HG03439 (cell line): ENCODE results near the gene ALOX15B.

Experiments used
- ATAC-seq: cut with Tn5 transposase; IDR thresholded peaks from one replicate; pipeline ENCODE4 v1.9.1; 2021; ENCODE audit warnings: mild to moderate bottlenecking, moderate library complexity; ENCODE audit not compliant: unreplicated experiment

The ALOX15B gene, protein sequence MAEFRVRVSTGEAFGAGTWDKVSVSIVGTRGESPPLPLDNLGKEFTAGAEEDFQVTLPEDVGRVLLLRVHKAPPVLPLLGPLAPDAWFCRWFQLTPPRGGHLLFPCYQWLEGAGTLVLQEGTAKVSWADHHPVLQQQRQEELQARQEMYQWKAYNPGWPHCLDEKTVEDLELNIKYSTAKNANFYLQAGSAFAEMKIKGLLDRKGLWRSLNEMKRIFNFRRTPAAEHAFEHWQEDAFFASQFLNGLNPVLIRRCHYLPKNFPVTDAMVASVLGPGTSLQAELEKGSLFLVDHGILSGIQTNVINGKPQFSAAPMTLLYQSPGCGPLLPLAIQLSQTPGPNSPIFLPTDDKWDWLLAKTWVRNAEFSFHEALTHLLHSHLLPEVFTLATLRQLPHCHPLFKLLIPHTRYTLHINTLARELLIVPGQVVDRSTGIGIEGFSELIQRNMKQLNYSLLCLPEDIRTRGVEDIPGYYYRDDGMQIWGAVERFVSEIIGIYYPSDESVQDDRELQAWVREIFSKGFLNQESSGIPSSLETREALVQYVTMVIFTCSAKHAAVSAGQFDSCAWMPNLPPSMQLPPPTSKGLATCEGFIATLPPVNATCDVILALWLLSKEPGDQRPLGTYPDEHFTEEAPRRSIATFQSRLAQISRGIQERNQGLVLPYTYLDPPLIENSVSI

DNA sequence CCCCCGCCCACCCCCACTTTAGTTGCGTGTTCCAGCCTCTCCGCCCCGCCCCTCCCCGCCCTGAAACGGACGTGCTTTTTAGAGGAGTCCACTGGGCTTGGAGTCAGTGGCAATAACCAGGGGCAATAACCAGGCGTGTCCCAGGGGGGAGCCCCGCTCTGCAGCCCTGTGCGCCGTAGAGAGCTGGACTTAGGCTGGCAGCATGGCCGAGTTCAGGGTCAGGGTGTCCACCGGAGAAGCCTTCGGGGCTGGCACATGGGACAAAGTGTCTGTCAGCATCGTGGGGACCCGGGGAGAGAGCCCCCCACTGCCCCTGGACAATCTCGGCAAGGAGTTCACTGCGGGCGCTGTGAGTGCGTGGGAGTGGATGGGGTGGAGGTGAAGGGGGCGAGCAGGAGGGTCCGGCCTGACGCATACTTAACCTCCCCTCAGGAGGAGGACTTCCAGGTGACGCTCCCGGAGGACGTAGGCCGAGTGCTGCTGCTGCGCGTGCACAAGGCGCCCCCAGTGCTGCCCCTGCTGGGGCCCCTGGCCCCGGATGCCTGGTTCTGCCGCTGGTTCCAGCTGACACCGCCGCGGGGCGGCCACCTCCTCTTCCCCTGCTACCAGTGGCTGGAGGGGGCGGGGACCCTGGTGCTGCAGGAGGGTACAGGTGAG, at the start of gene ALOX15B:
Gene ALOX15B (plus strand): TSS at position 106 of the 657 bp plus-strand sequence. CDS start 97 bp downstream, at position 203.
- no peak for ATAC-seq

DNA sequence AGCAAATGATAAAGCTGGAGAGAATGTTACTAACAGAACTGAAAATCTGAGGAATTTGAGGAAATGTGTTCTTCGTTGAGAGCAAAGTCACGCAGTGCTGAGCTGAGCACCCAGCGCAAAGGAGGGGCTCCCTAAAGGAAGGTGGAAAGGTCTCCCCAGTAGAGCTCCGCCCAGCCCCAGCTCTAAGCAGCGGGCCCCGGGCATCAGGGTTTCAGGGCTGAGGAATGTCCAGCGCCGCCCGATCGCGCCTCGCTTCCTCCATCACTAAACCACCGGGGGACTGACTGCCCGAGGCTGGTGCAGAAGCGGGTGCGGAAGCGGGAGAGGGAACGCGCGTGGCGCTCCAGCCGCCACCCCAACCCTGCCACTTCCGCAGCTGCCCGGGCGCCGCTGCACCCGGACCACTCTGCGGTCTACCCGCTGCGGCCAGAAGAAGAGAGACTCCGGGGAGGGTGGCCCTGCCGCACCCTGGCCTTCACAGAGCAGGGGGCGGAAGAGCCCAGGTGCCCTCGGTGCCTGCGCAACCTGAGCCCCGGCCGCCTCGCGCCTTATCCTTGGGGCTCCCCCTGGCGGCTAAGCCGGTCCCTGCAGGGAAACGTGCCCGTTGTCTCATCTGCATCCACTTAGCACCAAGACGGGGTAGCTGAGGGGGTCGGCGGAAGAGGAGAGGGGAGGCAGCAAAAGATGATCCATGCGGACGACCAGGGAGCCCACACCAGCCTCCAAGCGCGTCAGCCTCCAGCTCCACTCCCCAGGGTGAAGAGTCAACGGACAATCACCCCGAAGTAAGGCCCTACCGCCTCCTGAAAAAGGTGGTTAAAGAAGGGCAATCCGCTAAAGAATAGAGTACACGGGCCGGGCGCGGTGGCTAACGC, 48.8 kb upstream of the ALOX15B start:
- no peak for ATAC-seq

DNA sequence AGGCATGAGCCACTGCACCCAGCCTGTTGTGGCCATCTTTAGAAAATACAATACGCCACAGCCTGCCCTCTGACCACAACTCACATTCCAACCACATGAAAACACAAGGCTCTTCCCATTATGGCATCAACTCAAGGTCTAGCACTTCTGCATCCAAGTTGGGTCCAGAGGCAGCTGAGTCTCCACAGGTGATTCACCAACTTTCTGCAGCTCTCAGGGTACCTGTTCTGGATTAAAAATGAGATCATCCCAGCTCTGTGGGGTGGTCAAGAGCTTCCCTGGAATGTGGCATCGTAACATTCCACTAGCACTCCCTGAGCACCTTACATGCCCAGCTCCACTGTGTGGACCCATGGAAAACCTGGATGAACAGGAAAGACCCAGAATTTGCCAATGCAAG, 46.3 kb upstream of the ALOX15B start:
- no peak for ATAC-seq

DNA sequence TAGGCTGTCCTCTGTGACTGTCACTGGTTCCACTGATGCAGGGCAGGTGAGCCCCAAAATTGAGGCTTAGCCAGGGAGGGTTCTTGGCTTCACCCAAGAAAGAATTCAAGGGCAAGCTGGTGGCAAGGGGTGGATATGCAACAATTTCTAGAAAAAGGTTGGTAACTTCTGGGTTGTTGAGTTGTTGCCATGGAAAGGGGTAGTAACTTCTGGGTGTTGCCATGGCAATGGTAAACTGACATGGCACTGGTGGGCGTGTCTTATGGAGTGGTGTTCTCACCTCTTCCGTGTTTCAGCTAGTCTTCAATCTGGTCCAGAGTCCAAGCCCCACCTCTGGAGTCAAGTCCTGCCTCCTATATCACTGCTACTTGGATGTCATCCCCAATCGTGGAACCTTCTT, 45.9 kb upstream of the ALOX15B start:
- no peak for ATAC-seq

DNA sequence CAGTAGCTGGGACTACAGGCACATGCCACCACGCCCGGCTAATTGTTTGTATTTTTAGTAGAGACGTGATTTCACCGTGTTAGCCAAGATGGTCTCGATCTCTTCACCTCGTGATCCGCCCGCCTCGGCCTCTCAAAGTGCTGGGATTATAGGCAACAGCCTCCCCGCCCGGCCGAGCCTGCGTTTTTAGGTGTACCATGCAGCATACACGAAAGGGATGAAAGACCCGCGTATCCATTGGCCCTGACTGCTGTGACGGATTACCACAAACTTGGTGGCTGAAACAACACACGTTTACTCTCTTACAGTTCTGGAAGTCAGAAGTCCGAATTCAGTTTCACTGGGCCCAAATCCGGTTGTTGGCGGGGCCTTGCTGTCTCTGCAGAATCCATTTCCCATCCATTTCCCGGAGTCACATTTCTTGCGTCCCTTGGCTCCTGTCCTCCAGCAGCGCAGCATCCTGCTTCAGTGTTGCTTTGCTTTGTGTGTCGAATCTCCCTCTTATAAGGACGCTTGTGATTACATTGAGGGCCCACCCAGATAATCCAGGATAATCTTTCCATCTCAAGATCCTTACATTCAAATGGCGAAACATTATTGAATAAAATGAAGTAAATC, 44.8 kb upstream of the ALOX15B start:
- no peak for ATAC-seq

DNA sequence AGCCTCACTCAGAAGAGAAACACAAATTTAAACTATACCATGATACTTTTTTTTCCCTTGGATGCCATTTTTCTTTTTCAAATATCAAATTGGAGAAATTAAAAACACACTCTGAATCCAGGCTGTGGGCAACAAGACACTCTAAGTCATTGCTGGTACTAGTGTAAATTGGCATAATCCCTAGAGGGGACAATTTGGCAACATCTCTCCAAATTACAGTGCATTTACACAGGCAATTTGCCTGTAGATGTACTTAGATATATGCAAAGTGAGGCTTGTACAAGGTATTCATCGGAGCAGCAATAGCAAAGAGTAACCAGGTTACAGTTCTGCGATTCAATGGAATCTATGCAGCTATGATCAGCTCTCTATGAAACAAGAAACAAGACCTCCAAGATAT, 43.1 kb upstream of the ALOX15B start:
- no peak for ATAC-seq

DNA sequence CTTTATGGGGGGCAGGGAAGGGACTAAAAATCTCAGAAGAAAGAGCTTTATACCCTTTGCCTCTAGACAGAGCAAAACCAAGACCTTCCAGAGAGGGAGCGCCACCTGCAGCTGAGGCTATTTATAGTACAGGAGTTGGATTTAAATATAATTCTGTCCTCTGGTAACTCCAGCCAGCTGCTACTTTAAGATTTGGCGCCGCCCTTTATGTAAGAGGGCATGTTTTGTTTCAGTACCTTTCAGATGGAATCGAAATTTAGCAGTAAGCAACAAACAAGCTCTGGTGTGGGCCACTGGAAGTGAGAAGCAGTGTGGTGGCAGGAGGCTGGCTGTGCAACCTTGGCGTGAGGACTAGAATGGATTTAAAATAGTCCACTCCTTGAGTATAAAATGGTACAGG, 41.7 kb upstream of the ALOX15B start:
- ATAC-seq: no peak

DNA sequence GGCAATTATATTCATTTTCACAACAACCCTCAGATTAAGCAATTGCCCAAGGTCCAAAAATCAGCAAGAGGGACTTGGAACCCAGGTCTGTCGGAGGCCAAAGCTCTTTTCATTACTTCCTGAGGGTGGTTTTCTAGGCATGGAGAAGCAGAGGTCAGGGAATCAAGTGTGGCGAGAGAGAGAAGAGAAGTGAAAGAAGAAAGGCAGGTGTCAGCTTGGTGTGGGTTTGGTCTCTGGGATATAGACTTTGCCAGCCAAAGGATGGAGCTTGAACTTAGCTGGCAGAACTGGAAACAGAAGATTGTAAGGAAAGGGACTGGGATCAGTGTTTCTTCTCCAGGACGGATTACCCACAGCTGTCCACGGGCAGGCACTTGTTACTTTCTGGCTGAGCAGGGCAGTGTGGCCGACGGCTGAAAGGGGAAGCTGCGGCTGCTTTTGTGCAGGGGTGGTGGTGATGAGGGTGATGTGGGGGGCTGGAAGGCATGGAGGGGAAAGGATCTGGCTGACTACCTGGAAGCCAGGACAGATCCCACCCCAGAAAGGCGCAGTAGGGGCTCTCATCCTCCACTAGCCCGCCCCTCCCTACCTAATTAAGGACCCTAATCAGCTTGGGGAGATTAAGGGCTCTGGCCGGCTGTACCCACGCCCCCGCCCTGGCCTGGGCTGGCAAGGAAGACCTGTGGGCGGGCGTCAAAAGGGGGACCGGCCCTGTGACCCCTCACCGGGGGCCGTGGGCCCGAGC, 36.7 kb upstream of the ALOX15B start, which contains the start of gene GUCY2D:
Gene GUCY2D (plus strand): TSS at position 640 of the 745 bp plus-strand sequence. CDS start 433 bp downstream, outside the sequence.
- no peak for ATAC-seq

DNA sequence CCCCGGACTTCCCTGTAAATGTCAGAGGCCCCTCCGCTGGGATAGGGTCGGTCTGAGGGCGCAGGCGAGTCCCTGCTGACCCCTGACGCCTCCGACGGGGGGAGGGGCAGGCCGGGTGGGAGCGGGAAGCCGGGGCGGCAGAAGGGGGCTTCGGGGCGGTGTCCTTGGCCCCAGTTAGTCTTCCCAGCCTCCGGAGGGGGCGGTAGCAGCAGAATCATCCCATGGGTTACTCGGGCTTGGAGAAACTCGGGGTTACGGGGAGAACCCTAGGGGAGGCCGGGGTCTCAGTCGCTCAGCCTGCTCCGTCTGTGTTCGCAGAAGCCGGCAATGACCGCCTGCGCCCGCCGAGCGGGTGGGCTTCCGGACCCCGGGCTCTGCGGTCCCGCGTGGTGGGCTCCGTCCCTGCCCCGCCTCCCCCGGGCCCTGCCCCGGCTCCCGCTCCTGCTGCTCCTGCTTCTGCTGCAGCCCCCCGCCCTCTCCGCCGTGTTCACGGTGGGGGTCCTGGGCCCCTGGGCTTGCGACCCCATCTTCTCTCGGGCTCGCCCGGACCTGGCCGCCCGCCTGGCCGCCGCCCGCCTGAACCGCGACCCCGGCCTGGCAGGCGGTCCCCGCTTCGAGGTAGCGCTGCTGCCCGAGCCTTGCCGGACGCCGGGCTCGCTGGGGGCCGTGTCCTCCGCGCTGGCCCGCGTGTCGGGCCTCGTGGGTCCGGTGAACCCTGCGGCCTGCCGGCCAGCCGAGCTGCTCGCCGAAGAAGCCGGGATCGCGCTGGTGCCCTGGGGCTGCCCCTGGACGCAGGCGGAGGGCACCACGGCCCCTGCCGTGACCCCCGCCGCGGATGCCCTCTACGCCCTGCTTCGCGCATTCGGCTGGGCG, 35.9 kb upstream of the ALOX15B start:
- no peak for ATAC-seq

DNA sequence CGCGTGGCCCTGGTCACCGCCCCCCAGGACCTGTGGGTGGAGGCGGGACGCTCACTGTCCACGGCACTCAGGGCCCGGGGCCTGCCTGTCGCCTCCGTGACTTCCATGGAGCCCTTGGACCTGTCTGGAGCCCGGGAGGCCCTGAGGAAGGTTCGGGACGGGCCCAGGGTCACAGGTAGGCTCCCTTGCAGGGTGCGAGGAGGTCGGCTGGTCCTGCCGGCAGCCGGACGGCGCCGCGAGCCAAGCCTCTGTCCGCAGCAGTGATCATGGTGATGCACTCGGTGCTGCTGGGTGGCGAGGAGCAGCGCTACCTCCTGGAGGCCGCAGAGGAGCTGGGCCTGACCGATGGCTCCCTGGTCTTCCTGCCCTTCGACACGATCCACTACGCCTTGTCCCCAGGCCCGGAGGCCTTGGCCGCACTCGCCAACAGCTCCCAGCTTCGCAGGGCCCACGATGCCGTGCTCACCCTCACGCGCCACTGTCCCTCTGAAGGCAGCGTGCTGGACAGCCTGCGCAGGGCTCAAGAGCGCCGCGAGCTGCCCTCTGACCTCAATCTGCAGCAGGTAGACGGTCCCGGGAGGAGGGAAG, 35.2 kb upstream of the ALOX15B start:
- no peak for ATAC-seq

DNA sequence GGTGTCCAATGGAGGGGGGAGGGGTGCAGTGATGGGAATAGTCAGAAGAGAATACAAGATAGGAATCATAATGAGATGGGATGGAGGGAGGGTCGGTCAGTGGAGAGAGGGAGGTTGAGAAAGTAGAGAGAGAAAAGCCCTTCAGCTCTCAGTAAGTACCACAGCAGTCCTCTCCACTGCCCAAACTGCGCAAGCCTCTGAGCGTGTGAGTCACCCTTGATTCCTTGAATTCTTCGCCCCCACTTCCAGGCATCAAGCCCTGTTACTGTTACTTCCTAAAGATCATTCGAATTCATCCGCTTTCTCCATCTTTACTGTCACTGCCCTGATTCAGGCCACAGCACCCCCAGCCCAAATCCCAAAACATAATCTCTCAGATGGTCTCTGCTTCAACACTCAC, 34.0 kb upstream of the ALOX15B start:
- no peak for ATAC-seq

DNA sequence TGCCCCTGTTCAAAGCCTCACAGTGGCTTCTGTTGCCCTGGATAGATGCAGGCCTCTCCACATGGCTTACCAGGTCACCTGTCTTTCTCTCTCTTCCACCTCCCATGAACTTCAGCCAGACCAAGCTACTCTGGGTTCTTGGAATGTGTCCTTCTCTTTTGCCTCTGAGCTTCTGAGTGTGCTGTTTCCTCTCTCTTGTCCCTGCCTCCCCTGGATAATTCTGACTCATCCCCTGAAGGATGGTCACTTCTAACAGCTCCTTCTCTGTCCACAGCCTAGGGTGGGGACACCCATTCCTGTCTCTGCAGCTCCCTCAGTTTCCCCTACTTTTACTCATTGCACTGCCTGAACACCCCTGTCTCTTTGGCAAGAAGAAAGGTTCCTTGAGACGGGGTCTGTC, 33.5 kb upstream of the ALOX15B start:
- ATAC-seq: no peak

DNA sequence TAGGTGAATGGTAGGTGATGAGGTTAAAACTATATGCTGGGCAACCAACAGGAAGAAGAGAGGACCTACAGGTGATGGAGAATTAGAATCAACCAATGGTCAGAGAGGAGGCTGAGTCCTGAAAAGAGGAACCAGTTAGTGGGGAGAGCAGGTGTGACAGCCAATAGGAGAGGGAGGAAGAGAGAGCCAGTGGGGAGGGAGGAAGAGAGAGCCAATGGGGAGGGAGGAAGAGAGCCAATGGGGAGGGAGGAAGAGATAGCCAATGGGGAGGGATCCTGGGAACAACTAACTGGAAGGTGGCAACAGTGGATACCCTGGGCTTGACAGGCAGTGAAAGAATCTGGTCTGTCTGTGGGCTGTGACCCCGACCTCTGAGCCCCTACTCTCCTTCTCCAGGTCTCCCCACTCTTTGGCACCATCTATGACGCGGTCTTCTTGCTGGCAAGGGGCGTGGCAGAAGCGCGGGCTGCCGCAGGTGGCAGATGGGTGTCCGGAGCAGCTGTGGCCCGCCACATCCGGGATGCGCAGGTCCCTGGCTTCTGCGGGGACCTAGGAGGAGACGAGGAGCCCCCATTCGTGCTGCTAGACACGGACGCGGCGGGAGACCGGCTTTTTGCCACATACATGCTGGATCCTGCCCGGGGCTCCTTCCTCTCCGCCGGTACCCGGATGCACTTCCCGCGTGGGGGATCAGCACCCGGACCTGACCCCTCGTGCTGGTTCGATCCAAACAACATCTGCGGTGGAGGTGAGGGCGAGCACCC, 32.7 kb upstream of the ALOX15B start:
- ATAC-seq: no peak

DNA sequence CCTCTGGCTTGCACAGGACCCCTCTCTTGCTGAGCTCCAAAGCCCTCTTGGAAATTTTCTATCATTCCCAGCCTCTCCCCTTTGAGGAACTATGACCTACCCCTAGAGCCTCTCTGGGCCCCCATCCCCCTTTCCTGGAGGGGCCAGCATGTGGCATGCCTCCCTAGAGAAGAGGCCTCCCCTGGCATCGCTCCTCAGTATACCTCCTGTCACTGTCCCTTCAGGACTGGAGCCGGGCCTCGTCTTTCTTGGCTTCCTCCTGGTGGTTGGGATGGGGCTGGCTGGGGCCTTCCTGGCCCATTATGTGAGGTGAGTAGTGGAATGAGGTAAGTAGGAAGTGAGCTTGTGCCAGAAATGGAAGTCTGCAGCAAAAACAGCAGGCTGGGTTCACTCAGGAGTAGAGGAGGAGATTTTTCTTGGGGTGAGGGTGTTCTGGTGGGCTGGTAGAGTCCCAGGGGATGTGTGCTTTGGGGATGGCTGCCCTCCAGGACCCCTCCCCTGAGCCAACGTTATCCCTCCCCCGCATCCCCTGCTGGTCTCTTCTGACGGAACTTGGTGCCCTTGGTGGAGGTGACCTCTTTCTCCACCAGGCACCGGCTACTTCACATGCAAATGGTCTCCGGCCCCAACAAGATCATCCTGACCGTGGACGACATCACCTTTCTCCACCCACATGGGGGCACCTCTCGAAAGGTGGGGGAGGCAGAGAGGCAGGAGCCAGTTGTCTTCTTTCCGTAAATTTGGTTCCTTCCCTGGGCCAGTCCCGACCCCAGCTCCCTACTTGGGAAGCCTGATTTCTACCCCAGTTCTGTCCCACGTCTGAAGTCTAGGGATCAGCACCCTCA, 31.8 kb upstream of the ALOX15B start:
- ATAC-seq: no peak

DNA sequence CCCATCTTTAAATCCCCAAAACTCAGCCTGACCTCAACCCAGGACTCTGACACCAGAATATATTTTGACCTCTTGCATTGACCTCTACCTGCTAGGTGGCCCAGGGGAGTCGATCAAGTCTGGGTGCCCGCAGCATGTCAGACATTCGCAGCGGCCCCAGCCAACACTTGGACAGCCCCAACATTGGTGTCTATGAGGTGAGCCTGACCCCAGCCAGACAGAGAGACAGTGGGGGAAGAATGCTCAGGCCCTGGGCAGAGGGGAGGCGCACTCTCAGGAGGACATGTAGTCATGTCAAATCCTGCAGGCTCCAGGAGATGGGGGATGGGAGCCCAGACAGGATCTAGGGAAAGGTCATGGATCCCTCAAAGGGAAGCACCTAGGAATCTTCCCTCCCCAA, 31.0 kb upstream of the ALOX15B start:
- no peak for ATAC-seq

DNA sequence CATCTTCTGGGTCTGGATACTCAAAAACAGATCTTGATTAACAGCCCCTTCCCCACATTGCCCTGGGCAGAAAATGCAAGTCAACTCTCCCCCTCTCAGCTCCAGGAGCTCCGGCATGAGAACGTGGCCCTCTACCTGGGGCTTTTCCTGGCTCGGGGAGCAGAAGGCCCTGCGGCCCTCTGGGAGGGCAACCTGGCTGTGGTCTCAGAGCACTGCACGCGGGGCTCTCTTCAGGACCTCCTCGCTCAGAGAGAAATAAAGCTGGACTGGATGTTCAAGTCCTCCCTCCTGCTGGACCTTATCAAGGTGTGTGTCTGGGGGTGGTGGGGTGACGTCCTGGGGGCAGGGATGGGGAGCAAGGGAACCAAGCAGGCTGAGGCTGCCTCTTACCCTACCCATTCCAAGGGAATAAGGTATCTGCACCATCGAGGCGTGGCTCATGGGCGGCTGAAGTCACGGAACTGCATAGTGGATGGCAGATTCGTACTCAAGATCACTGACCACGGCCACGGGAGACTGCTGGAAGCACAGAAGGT, 26.7 kb upstream of the ALOX15B start:
- no peak for ATAC-seq
